GM12892 (cell line): ENCODE results near the gene NDRG3.

Experiments used
- POLR2A ChIP-seq: IDR thresholded peaks from 2 replicates; pipeline ENCODE4 v1.6.1; 2011; ENCODE audit warnings: low read depth, low read length, control low read depth
- POLR2AphosphoS5 ChIP-seq: IDR thresholded peaks from 2 replicates; pipeline ENCODE4 v1.6.1; 2011; ENCODE audit warnings: low read depth, low read length, control low read depth

DNA sequence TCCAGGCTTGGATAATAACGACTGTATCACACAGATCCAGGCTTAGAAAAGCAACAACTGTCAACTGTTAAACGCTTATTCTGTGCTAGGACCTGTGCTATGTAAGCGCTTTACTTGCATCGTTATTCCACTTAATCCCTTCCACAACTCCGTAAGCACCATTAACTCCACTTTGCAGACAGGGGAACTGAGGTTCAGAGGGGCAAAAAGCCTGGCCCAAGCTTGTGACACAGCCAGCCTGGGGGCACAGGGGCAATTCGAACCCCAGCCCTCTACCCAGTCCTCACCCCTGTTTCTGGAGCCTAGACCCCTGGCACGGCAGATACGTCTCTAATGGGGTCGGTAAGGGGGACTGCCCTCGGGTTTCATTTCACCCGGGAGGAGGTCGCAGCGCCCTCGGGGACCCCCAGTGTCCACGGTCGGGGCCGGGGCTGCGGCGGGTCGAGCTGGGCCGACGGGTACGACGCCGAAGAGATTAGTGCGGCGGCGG, 27.3 kb upstream of the NDRG3 start:
- no peak for TF ChIP-seq POLR2A
- TF ChIP-seq POLR2AphosphoS5: no peak
